NT2/D1 (cell line): ENCODE data around the gene CHMP6.

Source experiments
- YY1 ChIP-seq: IDR thresholded peaks from 2 replicates; pipeline ENCODE4 v1.6.1; 2011; ENCODE audit not compliant: insufficient read length, insufficient read depth
- ZNF274 ChIP-seq: IDR thresholded peaks from 2 replicates; pipeline ENCODE4 v1.6.1; 2011; ENCODE audit warnings: mild to moderate bottlenecking, low read depth, low read length

DNA sequence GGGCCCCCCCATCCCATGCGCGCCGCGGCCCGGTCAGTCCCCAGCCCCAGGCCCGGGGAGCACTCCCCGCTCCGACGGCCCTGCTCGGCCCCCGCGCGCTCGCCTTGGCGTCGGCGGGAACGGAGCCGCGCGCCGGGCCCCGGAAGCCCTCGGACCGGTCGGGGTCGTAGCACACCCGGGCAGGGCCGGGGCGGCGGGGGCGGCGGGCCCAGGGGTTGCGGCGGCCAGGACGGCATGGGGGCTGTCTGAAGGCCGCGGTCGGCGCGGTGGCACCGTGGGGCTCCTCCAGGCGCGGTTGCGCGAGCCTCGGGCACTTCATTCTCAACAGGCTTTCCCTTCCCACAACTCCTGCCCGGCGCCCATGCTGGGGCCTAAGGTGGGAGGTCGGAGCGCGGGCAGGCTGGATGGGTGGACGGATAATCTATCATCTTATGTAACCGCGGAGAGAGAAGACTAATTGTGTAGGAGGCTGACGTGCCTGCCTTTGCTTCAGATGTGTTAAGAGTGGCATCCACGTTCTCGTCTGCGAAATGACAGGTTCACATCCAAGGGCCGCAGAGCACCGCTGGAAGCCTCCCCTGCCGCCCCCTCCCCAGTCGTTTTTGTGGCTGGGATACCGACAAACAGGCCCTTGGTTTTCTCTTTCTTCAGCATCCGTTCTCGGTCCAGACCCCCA, 44.0 kb downstream of the CHMP6 start:
- no peak for TF ChIP-seq YY1
- TF ChIP-seq ZNF274 = no peak
